PC-9 (cell line): ENCODE measurements around the gene RFT1. TPM values are rescaled to one million over a fixed set of nuclear protein-coding genes. Genes with fewer than 3 reads are reported as not detected.
A peak's percentile ranks its signal among the peaks of the same experiment; 100 is the strongest.

ENCODE experiments used
- BruUV-seq: library from RNA; stranded (reverse); fragments of 400-500 nt; replicated peaks from 2 replicates; lab custom pipeline; 2021; lab: Mats Ljungman, UMichigan
- CTCF ChIA-PET: fragments of 300-600 bp; sonication (Branson Sonifier 250); formaldehyde crosslinking; loops from one replicate; lab custom pipeline; 2022; ENCODE audit warnings: antibody characterized with exemption; lab: Charles Lee
- POLR2A ChIA-PET: fragments of 300-600 bp; sonication (Branson Sonifier 250); formaldehyde crosslinking; loops from one replicate; lab custom pipeline; 2022; ENCODE audit warnings: antibody characterized with exemption; ENCODE audit not compliant: unreplicated experiment; lab: Charles Lee
- DNase-seq, 2 experiments: peaks; one replicate each; pipeline versions ENCODE4 v3.0.0 to v3.0.0-alpha.2; 2015 to 2022; ENCODE audit warnings: mixed read lengths in 1 of 2
- H2AFZ ChIP-seq: fragments of 200-600 bp; sonication (generic); 2 replicates; pipeline ENCODE4 v1.8.1; 2017; ENCODE audit warnings: antibody characterized with exemption
- H3F3A ChIP-seq: fragments of 200-600 bp; sonication (generic); 2 replicates; pipeline ENCODE4 v1.8.1; 2017; ENCODE audit warnings: antibody characterized with exemption, mild to moderate bottlenecking, low read depth; ENCODE audit not compliant: insufficient read depth
- H3K27ac ChIP-seq: fragments of 200-600 bp; sonication (generic); 2 replicates; pipeline ENCODE4 v1.6.1; 2016; ENCODE audit warnings: mixed run types
- H3K27me3 ChIP-seq: fragments of 200-600 bp; sonication (generic); 2 replicates; pipeline ENCODE4 v1.6.1; 2016; ENCODE audit warnings: low read depth, mixed run types; ENCODE audit not compliant: insufficient read depth
- H3K36me3 ChIP-seq: fragments of 200-600 bp; sonication (generic); 2 replicates; pipeline ENCODE4 v1.6.1; 2016; ENCODE audit warnings: low read depth, mixed run types
- H3K4me1 ChIP-seq: fragments of 200-600 bp; sonication (generic); replicated peaks from 2 replicates; pipeline ENCODE4 v1.6.1; 2016; ENCODE audit warnings: mixed run types; ENCODE audit not compliant: insufficient read depth
- H3K4me2 ChIP-seq: fragments of 200-600 bp; sonication (generic); 2 replicates; pipeline ENCODE4 v1.6.1; 2017; ENCODE audit warnings: mixed run types
- H3K4me3 ChIP-seq: fragments of 200-600 bp; sonication (generic); 2 replicates; pipeline ENCODE4 v1.6.1; 2016; ENCODE audit warnings: mixed run types
- H3K79me2 ChIP-seq: fragments of 200-600 bp; sonication (generic); 2 replicates; pipeline ENCODE4 v1.6.1; 2017; ENCODE audit warnings: low read depth, mixed run types
- H3K9me2 ChIP-seq: fragments of 200-600 bp; sonication (generic); 2 replicates; pipeline ENCODE4 v1.8.1; 2017; ENCODE audit warnings: mild to moderate bottlenecking; ENCODE audit not compliant: insufficient read depth
- H3K9me3 ChIP-seq: fragments of 200-600 bp; sonication (generic); 2 replicates; pipeline ENCODE4 v1.8.1; 2016; ENCODE audit warnings: low read depth; ENCODE audit not compliant: insufficient read depth
- H4K20me1 ChIP-seq: fragments of 200-600 bp; sonication (generic); 2 replicates; pipeline ENCODE4 v1.8.1; 2017; ENCODE audit not compliant: insufficient read depth
- CTCF ChIP-seq: fragments of 200-600 bp; sonication (generic); conservative IDR thresholded peaks from 2 replicates; pipeline ENCODE4 v1.6.1; 2017; ENCODE audit warnings: mixed run types, antibody characterized with exemption, mild to moderate bottlenecking, moderate library complexity
- EZH2 ChIP-seq: fragments of 200-600 bp; sonication (generic); IDR thresholded peaks from 2 replicates; pipeline ENCODE4 v1.8.0; 2017; ENCODE audit warnings: antibody characterized with exemption, low read depth
- intact Hi-C: fragments of 100-400 bp; cut with micrococcal nuclease; formaldehyde crosslinking; loops from one replicate; pipeline ENCODE4 v1.10.0; 2022; ENCODE audit not compliant: unreplicated experiment
- total RNA-seq: library from RNA; stranded (reverse); gene quantifications from 2 replicates; pipeline ENCODE4 v1.2.3, GENCODE V29; 2021

Gene RFT1
- total RNA-seq, 1 experiment from 2014 or later = 31.0 TPM

DNA sequence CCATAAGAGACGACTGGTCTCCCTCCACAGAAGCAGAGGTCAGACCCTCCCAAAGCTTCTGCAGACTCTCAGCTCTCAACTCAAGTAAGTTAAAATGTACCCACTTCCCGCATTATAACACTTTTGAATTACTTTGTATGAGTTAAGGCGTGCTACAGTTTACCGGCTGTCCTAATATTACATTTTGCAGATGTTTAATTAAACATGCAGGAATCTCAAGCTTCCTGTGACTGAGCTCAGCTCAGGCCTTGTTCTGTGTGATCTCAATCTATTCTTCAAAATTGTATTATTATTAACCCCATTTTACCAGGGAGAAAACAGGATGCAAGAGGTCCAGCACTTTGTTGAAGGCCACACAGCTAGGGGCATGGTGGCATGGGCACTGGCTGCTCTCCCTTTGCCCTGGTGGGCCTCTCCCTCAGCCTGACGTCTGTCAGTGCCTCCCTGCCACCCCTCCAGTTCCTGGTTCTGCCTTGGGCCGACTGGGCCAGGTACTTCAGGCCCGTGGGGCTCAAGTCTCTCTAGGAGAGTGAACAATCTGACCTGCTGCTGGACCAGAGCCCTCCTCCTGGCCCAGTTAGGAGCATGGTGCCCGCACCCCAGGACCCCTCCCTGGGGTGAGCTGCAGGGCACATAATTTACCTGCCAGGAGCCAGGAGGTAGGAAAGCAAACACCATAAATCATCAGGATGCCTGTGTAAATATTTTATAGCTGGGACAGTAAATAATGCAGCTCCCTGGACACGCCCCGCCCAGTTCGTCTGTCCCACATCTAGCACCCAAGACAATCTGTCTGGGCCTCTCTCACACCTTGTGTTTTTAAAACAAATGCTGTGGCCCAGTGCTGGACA is 14.9 kb upstream of the RFT1 start:
- peak; percentile 59 to 79 for DNase-seq

GRCh38 chr3:53144446-53144845 is 14.2 kb upstream of the RFT1 start:
- no peak overlapping the region for H3K27ac ChIP-seq
- POLR2A ChIA-PET = interaction anchor here (0.7 kb wide), 1 partner anchor 10 kb away, joined by 4 read pairs; no protein-coding TSS in a partner anchor
- H3K4me2 ChIP-seq = peak overlapping the region; percentile 66
- no peaks in the 10 kb centered on the region for H4K20me1 ChIP-seq
- H3K9me2 ChIP-seq = no peaks in the 10 kb centered on the region
- no peak overlapping the region for H3K4me3 ChIP-seq
- H2AFZ ChIP-seq = no peak overlapping the region
- intact Hi-C loops = no loop called here
- no peaks in the 10 kb centered on the region for H3K79me2 ChIP-seq
- no peak for TF ChIP-seq CTCF
- no peak for TF ChIP-seq EZH2
- no TSS peak for BruUV-seq
- CTCF ChIA-PET = no interaction called here
- no peaks in the 10 kb centered on the region for H3K9me3 ChIP-seq
- no peaks in the 10 kb centered on the region for H3K36me3 ChIP-seq
- H3F3A ChIP-seq = peaks cover 25% of the 10 kb centered on the region
- DNase-seq = no peak
- H3K27me3 ChIP-seq = no peaks in the 10 kb centered on the region
- peaks cover 62% of the 10 kb centered on the region for H3K4me1 ChIP-seq

More for the DNA sequence above, 14.9 kb upstream of the RFT1 start:
- H3K36me3 ChIP-seq = no peaks in the 10 kb centered on the region
- ChIA-PET CTCF (no interaction called here), POLR2A (interaction anchor here (0.6 to 0.8 kb wide), 4 partner anchors 9 to 15 kb away, joined by 3 to 4 read pairs (median 4); partner anchors contain the start of gene PRKCD)
- no peak overlapping the region for H2AFZ ChIP-seq
- peaks cover 68% of the 10 kb centered on the region for H3K4me1 ChIP-seq
- no TSS peak for BruUV-seq
- peak overlapping the region; percentile 66 for H3K4me2 ChIP-seq
- TF ChIP-seq EZH2 = no peak
- no peak for TF ChIP-seq CTCF
- H3K9me3 ChIP-seq = no peaks in the 10 kb centered on the region
- H3K4me3 ChIP-seq = no peak overlapping the region
- H3K27ac ChIP-seq = peak overlapping the region; percentile 56
- peaks cover 25% of the 10 kb centered on the region for H3F3A ChIP-seq
- H3K9me2 ChIP-seq = no peaks in the 10 kb centered on the region
- no peaks in the 10 kb centered on the region for H3K79me2 ChIP-seq
- no peaks in the 10 kb centered on the region for H3K27me3 ChIP-seq
- H4K20me1 ChIP-seq = no peaks in the 10 kb centered on the region
- intact Hi-C loops = loop anchor here (1.0 kb wide), 1 partner anchor 10 kb away; no protein-coding TSS in a partner anchor

- TF ChIP-seq CTCF (no peak), EZH2 (no peak)
- intact Hi-C loops = no loop called here
- Histone ChIP-seq H3K9me2 (no peaks in the 10 kb centered on the region), H3K4me2 (no peak overlapping the region), H4K20me1 (no peaks in the 10 kb centered on the region), H3F3A (peaks cover 25% of the 10 kb centered on the region), H3K27me3 (no peaks in the 10 kb centered on the region), H3K4me3 (no peak overlapping the region), H3K4me1 (peaks cover 48% of the 10 kb centered on the region), H2AFZ (no peak overlapping the region), H3K79me2 (no peaks in the 10 kb centered on the region), H3K27ac (no peak overlapping the region), H3K36me3 (no peaks in the 10 kb centered on the region), H3K9me3 (no peaks in the 10 kb centered on the region)
- ChIA-PET CTCF (no interaction called here), POLR2A (no interaction called here)
- DNase-seq = no peak
- no TSS peak for BruUV-seq
Observed at GRCh38 chr3:53142986-53143385, 12.8 kb upstream of the RFT1 start.
